ENCODE results near the gene RBM23.

Gene RBM23

DNA sequence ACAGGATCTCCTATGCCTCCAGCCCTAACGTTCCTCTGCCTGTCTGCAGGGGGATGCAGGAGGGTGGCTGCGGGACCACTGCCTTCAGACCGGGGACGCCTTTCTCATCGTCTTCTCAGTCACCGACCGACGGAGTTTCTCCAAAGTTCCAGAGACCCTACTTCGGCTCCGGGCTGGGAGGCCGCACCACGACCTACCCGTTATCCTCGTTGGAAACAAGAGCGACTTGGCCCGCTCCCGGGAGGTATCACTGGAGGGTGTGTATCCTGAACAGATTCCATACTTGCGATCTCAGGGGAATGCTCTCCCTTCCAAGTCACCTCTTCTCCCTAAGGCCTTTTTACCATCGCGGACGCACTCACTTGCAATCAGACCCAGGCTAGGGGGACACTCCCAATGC lies 33.0 kb downstream of the RBM23 start:
- H3K9me3 ChIP-seq (ENCODE audit: insufficient read depth, low read depth, low read length) = no peaks in the 10 kb centered on the region
- WGBS = 89% methylated on average over 21 of the region's 21 CpGs
- H3K27ac ChIP-seq (ENCODE audit: low read depth, low read length) = no peak overlapping the region
- H3K4me1 ChIP-seq (ENCODE audit: insufficient read depth, low read length) = peaks cover 25% of the 10 kb centered on the region
- H3K36me3 ChIP-seq (ENCODE audit: insufficient read depth, low read length) = no peaks in the 10 kb centered on the region
- peak overlapping the region; percentile 83 for H3K4me3 ChIP-seq (ENCODE audit: low read length)
- H3K9ac ChIP-seq (ENCODE audit: low read depth, low read length) = no peak overlapping the region; the same call in 1 of the 2 replicates
- peaks cover 26% of the 10 kb centered on the region for H3K27me3 ChIP-seq (ENCODE audit: insufficient read depth, low read length)

DNA sequence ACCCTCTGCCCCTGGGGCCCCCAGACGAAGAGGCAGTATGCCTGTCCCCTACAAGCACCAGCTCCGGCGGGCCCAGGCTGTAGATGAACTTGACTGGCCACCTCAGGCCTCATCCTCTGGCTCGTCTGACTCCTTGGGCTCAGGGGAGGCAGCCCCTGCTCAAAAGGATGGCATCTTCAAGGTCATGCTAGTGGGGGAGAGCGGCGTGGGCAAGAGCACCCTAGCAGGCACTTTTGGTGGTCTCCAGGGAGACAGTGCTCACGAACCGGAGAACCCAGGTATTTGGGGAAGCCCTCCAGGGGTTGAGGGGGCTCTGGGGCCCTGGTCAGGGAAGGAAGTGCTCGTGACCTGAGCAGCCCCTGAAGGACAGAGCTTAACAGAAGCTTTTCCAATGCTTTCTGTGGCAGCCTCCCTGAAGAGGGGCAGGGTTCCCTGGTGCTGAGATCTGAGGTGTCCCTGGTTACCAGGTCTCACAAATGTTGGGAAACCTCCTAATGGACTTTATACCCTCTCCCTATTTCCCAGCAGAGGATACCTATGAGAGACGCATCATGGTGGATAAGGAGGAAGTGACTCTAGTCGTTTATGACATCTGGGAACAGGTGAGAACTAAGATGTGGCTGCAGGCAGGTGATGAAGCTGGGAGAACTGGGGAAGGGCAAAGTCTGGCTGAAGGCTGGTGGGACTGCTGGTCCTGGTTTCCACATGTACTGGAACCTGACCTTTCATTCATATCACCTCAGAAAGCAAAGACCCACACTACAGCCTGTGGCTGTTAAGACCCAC lies 34.0 kb downstream of the RBM23 start:
- Histone ChIP-seq H3K36me3 (ENCODE audit: insufficient read depth, low read length) (no peaks in the 10 kb centered on the region), H3K9me3 (ENCODE audit: insufficient read depth, low read depth, low read length) (no peaks in the 10 kb centered on the region), H3K4me3 (ENCODE audit: low read length) (no peak overlapping the region), H3K9ac (ENCODE audit: low read depth, low read length) (no peak overlapping the region), H3K4me1 (ENCODE audit: insufficient read depth, low read length) (peaks cover 25% of the 10 kb centered on the region), H3K27me3 (ENCODE audit: insufficient read depth, low read length) (peaks cover 26% of the 10 kb centered on the region), H3K27ac (ENCODE audit: low read depth, low read length) (no peak overlapping the region)
- WGBS = 90% methylated on average over 11 of the region's 11 CpGs

DNA sequence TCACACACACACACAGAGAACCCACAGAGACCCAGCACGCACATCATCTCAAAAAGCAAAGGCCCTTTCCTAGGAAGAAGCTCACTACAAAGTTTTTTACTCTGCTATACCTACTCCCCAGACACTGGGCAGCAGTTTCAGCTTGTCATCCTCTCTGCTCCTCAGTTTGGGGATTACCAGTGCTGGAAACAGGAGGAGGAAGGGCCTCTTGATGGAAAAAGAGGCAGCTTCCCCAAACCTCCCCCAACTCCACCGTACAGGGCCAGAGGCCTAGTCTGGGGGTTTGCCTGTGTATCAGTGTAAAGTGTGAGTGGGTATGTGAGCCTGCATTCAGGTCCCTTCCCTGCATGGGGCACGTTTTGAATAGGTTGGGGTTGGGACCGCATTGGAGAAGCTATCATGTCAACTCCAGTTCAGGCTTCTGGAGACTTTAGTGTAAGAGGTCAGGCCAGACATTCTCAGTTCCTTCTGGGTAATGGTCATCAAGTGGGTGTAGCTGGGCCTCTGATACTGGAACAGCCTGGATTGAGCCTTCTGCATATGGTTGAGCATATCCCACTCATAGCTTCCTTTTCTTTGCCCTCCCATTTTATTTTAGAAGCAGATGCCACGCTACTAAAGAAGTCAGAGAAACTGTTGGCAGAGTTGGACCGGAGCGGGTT lies 34.7 kb downstream of the RBM23 start:
- H3K9ac ChIP-seq (ENCODE audit: low read depth, low read length) = no peak overlapping the region
- WGBS = 89% methylated on average over 6 of the region's 7 CpGs
- H3K27me3 ChIP-seq (ENCODE audit: insufficient read depth, low read length) = peaks cover 26% of the 10 kb centered on the region
- no peaks in the 10 kb centered on the region for H3K9me3 ChIP-seq (ENCODE audit: insufficient read depth, low read depth, low read length)
- no peaks in the 10 kb centered on the region for H3K36me3 ChIP-seq (ENCODE audit: insufficient read depth, low read length)
- no peak overlapping the region; the same call in 1 of the 2 replicates for H3K4me3 ChIP-seq (ENCODE audit: low read length)
- H3K27ac ChIP-seq (ENCODE audit: low read depth, low read length) = no peak overlapping the region
- peaks cover 25% of the 10 kb centered on the region for H3K4me1 ChIP-seq (ENCODE audit: insufficient read depth, low read length)

DNA sequence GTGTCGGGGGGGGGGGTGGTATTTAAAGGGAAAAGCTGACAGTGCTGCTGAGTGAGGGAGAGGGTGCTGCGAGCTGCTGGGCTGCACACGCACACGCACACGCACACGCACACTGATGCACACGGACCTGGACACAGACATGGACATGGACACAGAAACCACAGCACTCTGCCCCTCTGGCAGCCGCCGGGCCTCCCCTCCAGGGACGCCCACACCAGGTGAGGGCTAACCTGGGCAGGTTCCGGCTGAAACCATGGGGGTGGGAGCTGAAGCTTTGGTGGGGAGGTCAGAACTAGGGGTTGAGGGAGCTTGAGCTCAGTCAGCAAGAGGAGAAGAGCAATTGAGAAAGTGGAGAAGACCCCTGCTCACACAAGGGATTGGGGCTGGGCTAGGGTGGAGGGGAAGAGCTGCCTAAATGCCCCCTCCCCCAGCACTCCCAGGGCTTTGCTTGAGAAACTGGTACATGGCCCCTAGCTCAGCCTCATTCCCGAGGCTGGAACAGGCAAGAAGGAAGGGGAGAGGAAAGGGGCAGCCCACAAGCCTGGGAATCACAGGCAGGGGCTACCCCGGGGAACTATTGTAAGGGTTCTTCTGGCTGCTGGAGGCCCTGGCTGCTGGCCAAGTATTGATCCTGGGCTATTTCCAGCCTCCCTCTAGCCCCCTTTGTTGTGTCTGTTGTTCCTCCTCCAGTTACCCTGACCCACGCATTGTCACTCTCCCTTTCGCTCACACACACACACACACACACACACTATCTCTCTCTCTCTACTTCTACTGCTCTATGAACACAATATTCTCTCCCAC lies 35.6 kb downstream of the RBM23 start, which contains the start of gene REM2:
REM2 (plus strand) TSS at position 50 of the 804 bp plus-strand sequence; CDS start at position 116, 66 bp downstream.
- Histone ChIP-seq H3K4me3 (ENCODE audit: low read length) (peak within 1 kb of the TSS; percentile 37), H3K9ac (ENCODE audit: low read depth, low read length) (peak within 1 kb of the TSS; percentile 24)
- WGBS = 21% methylated on average over 14 of the region's 15 CpGs

DNA sequence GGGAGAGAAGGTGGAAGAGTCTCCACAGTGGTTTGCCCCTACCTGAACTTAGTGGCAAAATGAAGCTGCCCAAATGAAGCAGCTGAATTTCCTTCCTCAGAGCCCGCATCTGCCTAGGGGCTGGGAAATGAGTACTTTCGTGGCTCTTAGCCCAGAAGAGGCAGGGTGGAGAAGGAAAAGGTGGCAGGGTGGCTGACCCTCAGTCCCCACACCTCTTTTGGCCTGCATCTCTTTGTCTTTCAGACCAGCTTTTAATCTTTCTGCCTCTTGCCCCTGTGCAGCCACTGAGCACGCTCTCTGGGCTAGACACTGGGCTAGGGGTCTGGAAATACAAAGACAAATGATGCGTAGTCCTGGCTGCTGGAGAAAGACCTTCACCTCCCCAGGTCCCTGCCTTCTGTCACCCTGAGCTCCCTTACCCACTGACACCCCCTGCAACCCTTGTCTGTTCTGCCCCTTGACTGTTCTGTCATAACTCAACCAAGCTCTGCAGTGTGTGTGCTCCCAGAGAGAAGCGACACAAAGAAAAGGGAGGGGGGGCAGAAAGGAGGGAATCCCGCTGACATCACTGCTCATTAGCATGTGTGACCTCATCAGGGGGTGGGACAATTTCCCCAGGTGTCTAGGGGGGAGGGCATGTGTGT lies 36.3 kb downstream of the RBM23 start:
- 37% methylated on average over 6 of the region's 6 CpGs for WGBS
- Histone ChIP-seq H3K27me3 (ENCODE audit: insufficient read depth, low read length) (peaks cover 26% of the 10 kb centered on the region), H3K27ac (ENCODE audit: low read depth, low read length) (no peak overlapping the region), H3K4me1 (ENCODE audit: insufficient read depth, low read length) (peaks cover 22% of the 10 kb centered on the region), H3K9me3 (ENCODE audit: insufficient read depth, low read depth, low read length) (no peaks in the 10 kb centered on the region), H3K4me3 (ENCODE audit: low read length) (peak overlapping the region; percentile 37), H3K36me3 (ENCODE audit: insufficient read depth, low read length) (no peaks in the 10 kb centered on the region), H3K9ac (ENCODE audit: low read depth, low read length) (peak overlapping the region; percentile 24)

More for the DNA sequence above, 35.6 kb downstream of the RBM23 start, which contains the start of gene REM2:
- Histone ChIP-seq H3K27me3 (ENCODE audit: insufficient read depth, low read length) (peaks cover 26% of the 10 kb centered on the region), H3K27ac (ENCODE audit: low read depth, low read length) (peak within 1 kb of the TSS; percentile 58; the same call in 1 of the 2 replicates), H3K4me1 (ENCODE audit: insufficient read depth, low read length) (peaks cover 25% of the 10 kb centered on the region), H3K36me3 (ENCODE audit: insufficient read depth, low read length) (no peaks in the 10 kb centered on the region), H3K9me3 (ENCODE audit: insufficient read depth, low read depth, low read length) (no peaks in the 10 kb centered on the region)

DNA sequence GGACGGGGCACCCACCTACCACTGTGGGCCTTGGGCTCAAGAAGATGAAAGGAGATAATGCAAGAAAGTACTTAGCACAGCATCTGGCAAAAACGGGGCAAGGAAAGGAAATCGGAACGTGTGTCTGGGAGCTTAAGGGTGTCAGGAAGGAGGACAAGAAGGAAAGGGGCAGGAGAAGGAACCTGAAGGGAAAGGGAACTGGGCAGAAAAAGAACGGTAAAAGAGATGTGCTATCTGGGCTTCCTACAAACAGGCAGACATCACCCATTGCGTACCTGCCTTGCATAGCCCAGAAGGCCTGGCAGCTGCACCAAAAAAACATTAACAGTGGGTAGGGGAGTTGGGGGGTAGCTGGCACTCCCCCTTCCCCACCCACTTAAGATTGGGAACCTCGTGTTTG lies 36.9 kb downstream of the RBM23 start:
- peak overlapping the region; percentile 24; the same call in 1 of the 2 replicates for H3K9ac ChIP-seq (ENCODE audit: low read depth, low read length)
- H3K27me3 ChIP-seq (ENCODE audit: insufficient read depth, low read length) = peaks cover 26% of the 10 kb centered on the region

DNA sequence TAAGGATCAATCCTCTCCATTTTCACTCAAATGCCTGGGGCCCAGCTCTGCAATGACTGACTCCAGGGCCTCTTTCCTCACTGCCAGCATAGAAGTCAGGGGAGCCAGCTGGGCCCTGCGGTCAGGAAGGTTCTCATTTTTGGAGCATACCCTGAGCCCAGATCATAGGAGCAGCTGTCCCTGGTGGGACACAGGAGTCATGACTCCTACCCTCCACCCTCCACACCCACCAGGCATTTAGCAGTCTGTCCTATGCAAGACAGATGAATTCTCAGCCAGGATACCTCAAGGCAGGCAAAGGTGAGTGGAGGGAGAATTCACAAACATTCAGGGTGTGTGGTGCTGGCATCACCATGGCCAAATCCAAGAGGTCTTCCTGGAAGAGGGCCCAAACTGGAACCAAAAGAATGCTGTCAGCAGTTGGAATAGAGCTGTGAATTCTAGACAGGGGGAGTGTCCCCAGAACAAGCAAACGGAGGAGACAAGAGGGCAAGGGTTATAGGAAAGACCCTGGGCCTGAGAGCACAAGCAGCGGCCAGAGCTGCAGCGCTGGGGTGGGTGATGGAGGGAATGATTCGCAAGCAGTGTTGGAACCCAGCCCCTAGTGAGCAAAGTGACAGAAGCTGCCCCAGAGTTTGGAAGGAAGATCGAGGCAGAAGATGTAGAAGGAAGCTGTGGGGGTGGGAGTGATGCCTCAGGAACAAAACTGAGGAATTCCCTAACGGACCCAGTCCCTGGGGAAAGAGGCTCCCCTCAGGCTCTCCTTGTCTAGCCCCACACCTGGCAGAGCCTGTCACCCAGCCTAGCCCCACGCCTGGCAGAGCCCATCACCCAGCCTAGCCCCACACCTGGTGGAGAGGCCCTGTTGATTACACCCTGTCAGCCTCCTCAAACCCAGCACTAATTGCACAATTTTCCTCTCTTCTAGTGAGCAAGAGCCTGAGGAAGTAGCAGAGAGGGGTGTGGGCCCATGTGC lies 40.4 kb downstream of the RBM23 start:
- Histone ChIP-seq H3K27me3 (ENCODE audit: insufficient read depth, low read length) (peaks cover 4% of the 10 kb centered on the region; the same call in 1 of the 2 replicates), H3K36me3 (ENCODE audit: insufficient read depth, low read length) (0 out of 2 replicates have a peak, but pooled peaks cover 2% of the 10 kb centered on the region), H3K4me1 (ENCODE audit: insufficient read depth, low read length) (peaks cover 14% of the 10 kb centered on the region)

More for the DNA sequence above, 36.9 kb downstream of the RBM23 start:
- H3K27ac ChIP-seq (ENCODE audit: low read depth, low read length) = no peak overlapping the region
- H3K36me3 ChIP-seq (ENCODE audit: insufficient read depth, low read length) = no peaks in the 10 kb centered on the region
- peaks cover 20% of the 10 kb centered on the region for H3K4me1 ChIP-seq (ENCODE audit: insufficient read depth, low read length)
- no peaks in the 10 kb centered on the region for H3K9me3 ChIP-seq (ENCODE audit: insufficient read depth, low read depth, low read length)
- 67% methylated on average over 7 of the region's 7 CpGs for WGBS
- no peak overlapping the region for H3K4me3 ChIP-seq (ENCODE audit: low read length)

DNA sequence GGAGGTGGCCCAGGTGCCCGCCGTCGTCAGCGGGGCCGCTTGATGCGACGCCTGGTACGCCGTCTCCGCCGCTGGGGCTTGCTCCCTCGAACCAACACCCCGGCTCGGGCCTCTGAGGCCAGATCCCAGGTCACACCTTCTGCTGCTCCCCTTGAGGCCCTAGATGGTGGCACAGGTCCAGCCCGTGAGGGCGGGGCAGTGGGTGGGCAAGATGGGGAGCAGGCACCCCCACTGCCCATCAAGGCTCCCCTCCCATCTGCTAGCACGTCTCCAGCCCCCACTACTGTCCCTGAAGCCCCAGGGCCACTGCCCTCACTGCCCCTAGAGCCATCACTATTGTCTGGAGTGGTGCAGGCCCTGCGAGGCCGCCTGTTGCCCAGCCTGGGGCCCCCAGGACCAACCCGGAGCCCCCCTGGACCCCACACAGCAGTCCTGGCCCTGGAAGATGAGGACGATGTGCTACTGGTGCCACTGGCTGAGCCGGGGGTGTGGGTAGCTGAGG lies 41.9 kb downstream of the RBM23 start:
- H3K27me3 ChIP-seq (ENCODE audit: insufficient read depth, low read length) = peaks cover 4% of the 10 kb centered on the region; the same call in 1 of the 2 replicates
- H3K9ac ChIP-seq (ENCODE audit: low read depth, low read length) = no peak overlapping the region
- no peak overlapping the region for H3K4me3 ChIP-seq (ENCODE audit: low read length)
- no peak overlapping the region for H3K27ac ChIP-seq (ENCODE audit: low read depth, low read length)
- H3K9me3 ChIP-seq (ENCODE audit: insufficient read depth, low read depth, low read length) = no peaks in the 10 kb centered on the region
- 95% methylated on average over 22 of the region's 22 CpGs for WGBS
- H3K4me1 ChIP-seq (ENCODE audit: insufficient read depth, low read length) = peaks cover 6% of the 10 kb centered on the region
- 0 out of 2 replicates have a peak, but pooled peaks cover 2% of the 10 kb centered on the region for H3K36me3 ChIP-seq (ENCODE audit: insufficient read depth, low read length)

More for the DNA sequence above, 40.4 kb downstream of the RBM23 start:
- H3K9ac ChIP-seq (ENCODE audit: low read depth, low read length) = no peak overlapping the region
- WGBS = 86% methylated on average over 8 of the region's 8 CpGs
- H3K27ac ChIP-seq (ENCODE audit: low read depth, low read length) = no peak overlapping the region
- no peaks in the 10 kb centered on the region for H3K9me3 ChIP-seq (ENCODE audit: insufficient read depth, low read depth, low read length)
- no peak overlapping the region for H3K4me3 ChIP-seq (ENCODE audit: low read length)

DNA sequence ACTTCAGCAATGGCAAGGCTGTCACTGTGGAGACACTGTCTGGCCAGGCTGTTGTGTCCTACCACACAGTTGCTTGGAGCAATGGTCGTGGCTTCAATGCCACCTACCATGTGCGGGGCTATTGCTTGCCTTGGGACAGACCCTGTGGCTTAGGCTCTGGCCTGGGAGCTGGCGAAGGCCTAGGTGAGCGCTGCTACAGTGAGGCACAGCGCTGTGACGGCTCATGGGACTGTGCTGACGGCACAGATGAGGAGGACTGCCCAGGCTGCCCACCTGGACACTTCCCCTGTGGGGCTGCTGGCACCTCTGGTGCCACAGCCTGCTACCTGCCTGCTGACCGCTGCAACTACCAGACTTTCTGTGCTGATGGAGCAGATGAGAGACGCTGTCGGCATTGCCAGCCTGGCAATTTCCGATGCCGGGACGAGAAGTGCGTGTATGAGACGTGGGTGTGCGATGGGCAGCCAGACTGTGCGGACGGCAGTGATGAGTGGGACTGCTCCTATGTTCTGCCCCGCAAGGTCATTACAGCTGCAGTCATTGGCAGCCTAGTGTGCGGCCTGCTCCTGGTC lies 43.1 kb downstream of the RBM23 start:
- no peaks in the 10 kb centered on the region for H3K9me3 ChIP-seq (ENCODE audit: insufficient read depth, low read depth, low read length)
- no peak overlapping the region for H3K9ac ChIP-seq (ENCODE audit: low read depth, low read length)
- H3K36me3 ChIP-seq (ENCODE audit: insufficient read depth, low read length) = 0 out of 2 replicates have a peak, but pooled peaks cover 2% of the 10 kb centered on the region
- no peak overlapping the region for H3K27ac ChIP-seq (ENCODE audit: low read depth, low read length)
- 95% methylated on average over 20 of the region's 20 CpGs for WGBS
- H3K27me3 ChIP-seq (ENCODE audit: insufficient read depth, low read length) = no peaks in the 10 kb centered on the region
- no peak overlapping the region for H3K4me3 ChIP-seq (ENCODE audit: low read length)
- peaks cover 6% of the 10 kb centered on the region for H3K4me1 ChIP-seq (ENCODE audit: insufficient read depth, low read length)

Measured in HUES64 (cell line).